CD4-positive, alpha-beta T cell (primary cell): ENCODE measurements around the gene UFSP1. TPM values are rescaled to one million over a fixed set of nuclear protein-coding genes. Genes with fewer than 3 reads are reported as not detected.
A peak's percentile ranks its signal among the peaks of the same experiment; 100 is the strongest.

Source experiments
- ATAC-seq: fragments of 200-7000 bp; cut with Tn5 transposase; one replicate; pipeline ENCODE4 v1.10.0; 2022; ENCODE audit warnings: mild to moderate bottlenecking; ENCODE audit not compliant: poor library complexity
- CTCF ChIA-PET: fragments of 350-600 bp; sonication (Branson Sonifier 250); formaldehyde crosslinking; loops from one replicate; lab custom pipeline; 2021; ENCODE audit warnings: antibody characterized with exemption, inconsistent platforms; lab: Charles Lee
- POLR2A ChIA-PET: fragments of 350-600 bp; sonication (Branson Sonifier 250); formaldehyde crosslinking; loops from one replicate; lab custom pipeline; 2021; ENCODE audit warnings: antibody characterized with exemption, inconsistent platforms; lab: Charles Lee
- DNase-seq, 14 experiments: peaks; one replicate each; pipeline ENCODE4 v3.0.0-alpha.2; 2013 to 2020; ENCODE audit warnings: mixed read lengths in 2 of 14
- H3K27ac ChIP-seq, 2 donors: one replicate each; pipeline versions ENCODE4 v1.5.1 to v1.7.0; 2013; ENCODE audit warnings: low read length in 2 of 2, low read depth in 1 of 2, mild to moderate bottlenecking in 1 of 2
- H3K27me3 ChIP-seq, 2 experiments: 1 replicate in 1 of 2; 2 replicates in 1 of 2; pipeline versions ENCODE4 v1.6.1 to v1.7.0; 2013; ENCODE audit warnings: low read length in 2 of 2, control low read depth in 1 of 2, mild to moderate bottlenecking in 1 of 2, moderate library complexity in 1 of 2; ENCODE audit not compliant: insufficient read depth in 2 of 2, control insufficient read depth in 1 of 2
- H3K36me3 ChIP-seq: one replicate; pipeline ENCODE4 v1.6.1; 2013; ENCODE audit warnings: low read length, control low read depth; ENCODE audit not compliant: insufficient read depth
- H3K4me1 ChIP-seq: one replicate; pipeline ENCODE4 v1.6.1; 2013; ENCODE audit warnings: low read length, control low read depth; ENCODE audit not compliant: insufficient read depth
- H3K4me3 ChIP-seq: one replicate; pipeline ENCODE4 v1.5.1; 2013; ENCODE audit warnings: mild to moderate bottlenecking, low read length, moderate library complexity
- H3K9me3 ChIP-seq, 2 experiments: 1 replicate in 1 of 2; 2 replicates in 1 of 2; pipeline versions ENCODE4 v1.6.1 to v1.7.0; 2013; ENCODE audit warnings: low read length in 2 of 2, mild to moderate bottlenecking in 2 of 2, control low read depth in 1 of 2, moderate library complexity in 1 of 2; ENCODE audit not compliant: control insufficient read depth in 1 of 2, insufficient read depth in 1 of 2
- H3K27ac Mint-ChIP-seq: one replicate; pipeline ENCODE4 v1.8.0; 2020; ENCODE audit warnings: mixed read lengths
- H3K27me3 Mint-ChIP-seq: one replicate; pipeline ENCODE4 v1.8.0; 2021; ENCODE audit warnings: mixed read lengths
- H3K36me3 Mint-ChIP-seq: one replicate; pipeline ENCODE4 v1.8.0; 2021; ENCODE audit warnings: low read depth, mixed read lengths
- H3K4me1 Mint-ChIP-seq: one replicate; pipeline ENCODE4 v1.8.0; 2021; ENCODE audit warnings: low read depth, mixed read lengths
- H3K4me3 Mint-ChIP-seq: one replicate; pipeline ENCODE4 v1.8.0; 2020; ENCODE audit warnings: mild to moderate bottlenecking, mixed read lengths
- H3K9me3 Mint-ChIP-seq: one replicate; pipeline ENCODE4 v1.8.0; 2020; ENCODE audit warnings: mixed read lengths
- CTCF ChIP-seq: fragments of 200-600 bp; IDR thresholded peaks from one replicate; pipeline ENCODE4 v1.8.0; 2022; ENCODE audit warnings: antibody characterized with exemption, mild to moderate bottlenecking
- intact Hi-C, 2 experiments: fragments of 100-400 bp; cut with DNase I in 1 of 2; cut with micrococcal nuclease in 1 of 2; formaldehyde crosslinking; loops; one replicate each; pipeline versions ENCODE4 v1.15.1 to v1.9.0; 2023 to 2025; cut with DNase I, micrococcal nuclease
- total RNA-seq, 174 experiments: library from RNA in 2 of 174; stranded (reverse) in 2 of 174; gene quantifications; one replicate each; pipeline ENCODE4 v1.2.3 and lab custom pipeline; 2021 to 2026

The UFSP1 gene
- total RNA-seq, 2 experiments from 2014 or later: 1.1 to 1.5 TPM

- POLR2A ChIA-PET: interaction anchor here (4.2 kb wide), 1 partner anchor 9 kb away, joined by 206 read pairs; the partner anchor contains the start of gene UFSP1
- no peak for DNase-seq
- no peak for TF ChIP-seq CTCF
- intact Hi-C loops: loop anchor here in 1 of 2 experiments (5.0 kb wide), 1 partner anchor 364 kb away; no protein-coding TSS in a partner anchor
- Mint-ChIP-seq H3K27ac (peak overlapping the region; percentile 13), H3K4me3 (peak overlapping the region; percentile 63), H3K9me3 (no peaks in the 10 kb centered on the region), H3K36me3 (peaks cover 89% of the 10 kb centered on the region), H3K27me3 (no peaks in the 10 kb centered on the region), H3K4me1 (peaks cover 58% of the 10 kb centered on the region)
- Histone ChIP-seq H3K27me3 (no peaks in the 10 kb centered on the region), H3K9me3 (no peaks in the 10 kb centered on the region), H3K36me3 (peaks cover 47% of the 10 kb centered on the region), H3K4me3 (no peak overlapping the region), H3K27ac (no peak overlapping the region), H3K4me1 (peaks cover 56% of the 10 kb centered on the region)
- no peak for ATAC-seq
- CTCF ChIA-PET: no interaction called here
Observed at GRCh38 chr7:100878685-100879084, 10.8 kb downstream of the UFSP1 start.

- peaks cover 82% of the 10 kb centered on the region for H3K36me3 Mint-ChIP-seq
- H3K27me3 Mint-ChIP-seq: no peaks in the 10 kb centered on the region
- H3K4me3 Mint-ChIP-seq: peak overlapping the region; percentile 54
- Histone ChIP-seq H3K27ac (no peak overlapping the region), H3K9me3 (no peaks in the 10 kb centered on the region), H3K4me3 (no peak overlapping the region), H3K36me3 (peaks cover 41% of the 10 kb centered on the region), H3K4me1 (peaks cover 55% of the 10 kb centered on the region), H3K27me3 (no peaks in the 10 kb centered on the region)
- no peak for ATAC-seq
- H3K9me3 Mint-ChIP-seq: no peaks in the 10 kb centered on the region
- ChIA-PET POLR2A (interaction anchor here (4.2 kb wide), 1 partner anchor 9 kb away, joined by 206 read pairs; the partner anchor contains the start of gene UFSP1), CTCF (no interaction called here)
- no peak for DNase-seq
- TF ChIP-seq CTCF: no peak
- intact Hi-C loops: loop anchor here in 1 of 2 experiments (5.0 kb wide), 1 partner anchor 364 kb away; no protein-coding TSS in a partner anchor
- H3K4me1 Mint-ChIP-seq: peaks cover 56% of the 10 kb centered on the region
- peak overlapping the region; percentile 13 for H3K27ac Mint-ChIP-seq
Observed at GRCh38 chr7:100878013-100878412, 11.5 kb downstream of the UFSP1 start.

- Mint-ChIP-seq H3K36me3 (peaks cover 62% of the 10 kb centered on the region), H3K27ac (peak overlapping the region; percentile 96), H3K27me3 (no peaks in the 10 kb centered on the region), H3K9me3 (no peaks in the 10 kb centered on the region), H3K4me3 (peak overlapping the region; percentile 100), H3K4me1 (peaks cover 54% of the 10 kb centered on the region)
- Histone ChIP-seq H3K4me3 (peak overlapping the region; percentile 96), H3K36me3 (peaks cover 21% of the 10 kb centered on the region), H3K4me1 (peaks cover 51% of the 10 kb centered on the region), H3K9me3 (no peaks in the 10 kb centered on the region), H3K27me3 (no peaks in the 10 kb centered on the region), H3K27ac (peak overlapping the region; percentile 91)
- ChIA-PET POLR2A (interaction anchor here (0.6 to 4.2 kb wide), 24 partner anchors 8 to 1996 kb away, joined by 3 to 206 read pairs (median 4); partner anchors contain the start of genes ACHE, FBXO24, MOSPD3 and POP7), CTCF (interaction anchor here (1.2 to 2.4 kb wide), 3 partner anchors 19 to 369 kb away, joined by 3 to 13 read pairs (median 4); partner anchors contain the start of gene SLC12A9)
- peak; percentile 25 for ATAC-seq
- TF ChIP-seq CTCF: no peak
- DNase-seq: peak in 4 of 14 experiments; percentile 25 to 65 (median 46)
- intact Hi-C loops: loop anchor here (1.0 to 5.0 kb wide), 3 partner anchors 12 to 367 kb away; partner anchors contain the start of gene UFSP1 (in 1 of the 2)
Observed at GRCh38 chr7:100875356-100875751, 14.2 kb downstream of the UFSP1 start.
